HK-2 (cell line): ENCODE results near the gene XCL2.
"Not testable (repeated sequence)": the region's sequence is repeated elsewhere in the genome, so short reads cannot be mapped to it uniquely, and the experiment has no call there.

ENCODE experiments used
- DNase-seq: peaks from one replicate; pipeline ENCODE4 v3.0.0-alpha.2; 2018; ENCODE audit not compliant: unreplicated experiment

XCL2 gene

GRCh38 chr1:168543840-168544498 is at the start of gene XCL2:
Gene XCL2, minus strand, starts transcription at chr1:168543997. Its CDS starts 33 bp downstream, at chr1:168543964.
- not testable (repeated sequence) for DNase-seq

GRCh38 chr1:168591641-168592250 is 47.9 kb upstream of the XCL2 start:
- DNase-seq, result no peak

GRCh38 chr1:168591066-168591465 is 47.3 kb upstream of the XCL2 start:
- DNase-seq, result no peak

- DNase-seq, result no peak
These were observed 45.4 kb upstream of the XCL2 start for GRCh38 chr1:168589167-168589566.

- no peak for DNase-seq
These were observed 42.1 kb upstream of the XCL2 start for GRCh38 chr1:168585937-168586336.

GRCh38 chr1:168585191-168585590 is 41.4 kb upstream of the XCL2 start:
- DNase-seq, result no peak

GRCh38 chr1:168583571-168583970 is 39.8 kb upstream of the XCL2 start:
- peak; percentile 44 for DNase-seq

- no peak for DNase-seq
These were observed 39.0 kb upstream of the XCL2 start for GRCh38 chr1:168582688-168583336.

- DNase-seq, result no peak
These were observed 38.2 kb upstream of the XCL2 start for GRCh38 chr1:168581817-168582572.

GRCh38 chr1:168580991-168581390 is 37.2 kb upstream of the XCL2 start:
- not testable (repeated sequence) for DNase-seq

GRCh38 chr1:168580290-168580689 is 36.5 kb upstream of the XCL2 start:
- DNase-seq, result not testable (repeated sequence)

GRCh38 chr1:168578531-168579185 is 34.9 kb upstream of the XCL2 start:
- not testable (repeated sequence) for DNase-seq

GRCh38 chr1:168576245-168576688 is 32.5 kb upstream of the XCL2 start, which contains the start of gene XCL1:
Gene XCL1, plus strand, starts transcription at chr1:168576605. Its CDS starts 33 bp downstream, at chr1:168576638.
- DNase-seq, result not testable (repeated sequence)

- not testable (repeated sequence) for DNase-seq
These were observed 30.4 kb upstream of the XCL2 start for GRCh38 chr1:168574234-168574633.

- DNase-seq, result no peak
These were observed 28.8 kb upstream of the XCL2 start for GRCh38 chr1:168572633-168573032.

- DNase-seq, result no peak
These were observed 26.9 kb upstream of the XCL2 start for GRCh38 chr1:168570652-168571051.

GRCh38 chr1:168568346-168568745 is 24.5 kb upstream of the XCL2 start:
- no peak for DNase-seq

- no peak for DNase-seq
These were observed 23.8 kb upstream of the XCL2 start for GRCh38 chr1:168567568-168567967.

GRCh38 chr1:168567007-168567406 is 23.2 kb upstream of the XCL2 start:
- DNase-seq, result no peak

- DNase-seq, result no peak
These were observed 22.0 kb upstream of the XCL2 start for GRCh38 chr1:168565825-168566224.

- DNase-seq, result no peak
These were observed 18.2 kb upstream of the XCL2 start for GRCh38 chr1:168561989-168562388.

GRCh38 chr1:168560370-168560769 is 16.6 kb upstream of the XCL2 start:
- DNase-seq, result no peak
